Measurements from ENCODE around the gene SMG5.
"Not testable (repeated sequence)": the region's sequence is repeated elsewhere in the genome, so short reads cannot be mapped to it uniquely, and the experiment has no call there.

SMG5 gene

GRCh38 chr1:156282479-156283222 lies at the start of gene SMG5:
SMG5 (minus strand) TSS chr1:156282825; CDS start chr1:156282680, 145 bp downstream.
- peak; percentile 91 to 97 (median 94) for DNase-seq

GRCh38 chr1:156323179-156323578 lies 40.6 kb upstream of the SMG5 start:
- not testable (repeated sequence) for DNase-seq

GRCh38 chr1:156320560-156320959 lies 37.9 kb upstream of the SMG5 start:
- DNase-seq = no peak

GRCh38 chr1:156319664-156320063 lies 37.0 kb upstream of the SMG5 start:
- DNase-seq = peak in 2 of 6 experiments; percentile 12 to 14

GRCh38 chr1:156316909-156317308 lies 34.3 kb upstream of the SMG5 start:
- DNase-seq = no peak

GRCh38 chr1:156310962-156311361 lies 28.3 kb upstream of the SMG5 start:
- DNase-seq = no peak

GRCh38 chr1:156308078-156308477 lies 25.5 kb upstream of the SMG5 start:
- DNase-seq = no peak

GRCh38 chr1:156305215-156305614 lies 22.6 kb upstream of the SMG5 start:
- no peak for DNase-seq

GRCh38 chr1:156303241-156303640 lies 20.6 kb upstream of the SMG5 start:
- no peak for DNase-seq

GRCh38 chr1:156298852-156299357 lies 16.3 kb upstream of the SMG5 start, which contains the start of gene VHLL:
VHLL (minus strand) TSS chr1:156299307; CDS start chr1:156299189, 118 bp downstream.
- no peak for DNase-seq

GRCh38 chr1:156295391-156295947 lies 12.8 kb upstream of the SMG5 start, which contains the start of gene GLMP:
GLMP (minus strand) TSS chr1:156295679; CDS start chr1:156295645, 34 bp downstream.
- peak; percentile 24 to 63 (median 47) for DNase-seq

GRCh38 chr1:156293895-156294294 lies 11.3 kb upstream of the SMG5 start:
- no peak for DNase-seq

- DNase-seq = no peak
These were observed 10.4 kb upstream of the SMG5 start for GRCh38 chr1:156293098-156293434.

GRCh38 chr1:156291226-156292061 lies 8.8 kb upstream of the SMG5 start:
- DNase-seq = peak in 1 of 6 experiments; percentile 5

GRCh38 chr1:156289857-156290256 lies 7.2 kb upstream of the SMG5 start:
- DNase-seq = no peak

- DNase-seq = no peak
These were observed 3.4 kb upstream of the SMG5 start for GRCh38 chr1:156286061-156286460.

GRCh38 chr1:156285437-156285836 lies 2.8 kb upstream of the SMG5 start:
- DNase-seq = no peak

GRCh38 chr1:156284757-156285156 lies 2.1 kb upstream of the SMG5 start:
- no peak for DNase-seq

- DNase-seq = no peak
These were observed 1.5 kb upstream of the SMG5 start, which contains the start of gene TMEM79 for GRCh38 chr1:156284112-156284511. TMEM79 (plus strand) TSS chr1:156284325; CDS start chr1:156285227, 902 bp downstream.

- DNase-seq = no peak
These were observed 896 bp upstream of the SMG5 start for GRCh38 chr1:156283521-156283920.

- DNase-seq = peak in 1 of 6 experiments; percentile 4
These were observed 739 bp downstream of the SMG5 start for GRCh38 chr1:156281693-156282478.

GRCh38 chr1:156281281-156281680 lies 1.3 kb downstream of the SMG5 start:
- no peak for DNase-seq
